Measurements from ENCODE around the gene RIMBP2.

- no peak for TF ChIP-seq CTCF (optimal IDR thresholded peaks at IDR 0.05 in 1 of 3, IDR thresholded peaks at IDR 0.05 in 1 of 3, conservative IDR thresholded peaks at IDR 0.05 in 1 of 3; ENCODE audit: extremely low read depth in 1 of 3, insufficient read depth in 2 of 3, low read length in 3 of 3)
- no peak for TF ChIP-seq EZH2 (IDR thresholded peaks at IDR 0.05; ENCODE audit: low read length)
Measured at GRCh38 chr12:130665753-130666152, 50.3 kb downstream of the RIMBP2 start.
